ENCODE measurements around the gene CGGBP1.

GRCh38 chr3:88010810-88011209 lies 48.0 kb downstream of the CGGBP1 start:
- TF ChIP-seq EZH2phosphoT487 (conservative IDR thresholded peaks at IDR 0.05; ENCODE audit: low read length) (no peak), CTCF (IDR thresholded peaks at IDR 0.05; ENCODE audit: insufficient read depth, low read length, poor library complexity, severe bottlenecking) (no peak)

All from SU-DHL-6 (cell line).